Upper lobe of left lung (tissue), 6 donors: Measurements from ENCODE around the gene CAPNS2. TPM values are rescaled to one million over a fixed set of nuclear protein-coding genes. Genes with fewer than 3 reads are reported as not detected.
"Not testable (repeated sequence)": the region's sequence is repeated elsewhere in the genome, so short reads cannot be mapped to it uniquely, and the experiment has no call there.

Source experiments
- ATAC-seq, 2 donors: fragments of 200-7000 bp; cut with Tn5 transposase; one replicate each; pipeline ENCODE4 v1.9.1; 2022; ENCODE audit warnings: mild to moderate bottlenecking in 2 of 2, moderate library complexity in 2 of 2; ENCODE audit not compliant: low FRiP score in 2 of 2
- DNase-seq, 2 donors: peaks; one replicate each; pipeline ENCODE4 v3.0.0-alpha.2; 2019 to 2020
- H3K27ac ChIP-seq, 4 donors: fragments of 200-600 bp; sonication (generic); one replicate each; pipeline ENCODE4 v1.5.1; 2016 to 2019
- H3K27me3 ChIP-seq, 4 donors: fragments of 200-600 bp; sonication (generic); one replicate each; pipeline ENCODE4 v1.5.1; 2017 to 2019
- H3K36me3 ChIP-seq, 4 donors: fragments of 200-600 bp; sonication (generic); one replicate each; pipeline ENCODE4 v1.5.1; 2016 to 2019
- H3K4me1 ChIP-seq, 4 donors: fragments of 200-600 bp; sonication (generic); one replicate each; pipeline ENCODE4 v1.5.1; 2018 to 2019
- H3K4me3 ChIP-seq, 4 donors: fragments of 200-600 bp; sonication (generic); one replicate each; pipeline ENCODE4 v1.5.1; 2017 to 2019; ENCODE audit warnings: mild to moderate bottlenecking in 2 of 4, moderate library complexity in 1 of 4
- H3K9me3 ChIP-seq, 4 donors: fragments of 200-600 bp; sonication (generic); one replicate each; pipeline ENCODE4 v1.5.1; 2018 to 2019
- CTCF ChIP-seq, 6 experiments: fragments of 450-650 bp in 4 of 6; fragments of 200-600 bp in 2 of 6; sonication (generic) in 2 of 6; IDR thresholded peaks; one replicate each; pipeline ENCODE4 v1.5.1; 2016 to 2019; ENCODE audit warnings: antibody characterized with exemption in 6 of 6
- EP300 ChIP-seq, 4 donors: sonication (generic); formaldehyde crosslinking; IDR thresholded peaks; one replicate each; pipeline ENCODE4 v1.5.1; 2017; ENCODE audit warnings: antibody characterized with exemption in 4 of 4, control low read depth in 2 of 4
- POLR2A ChIP-seq, 4 donors: fragments of 450-650 bp; IDR thresholded peaks; one replicate each; pipeline ENCODE4 v1.5.1; 2016 to 2017; ENCODE audit warnings: antibody characterized with exemption in 4 of 4, mild to moderate bottlenecking in 2 of 4
- POLR2AphosphoS5 ChIP-seq, 2 donors: sonication (generic); formaldehyde crosslinking; IDR thresholded peaks; one replicate each; pipeline ENCODE4 v1.5.1; 2017; ENCODE audit warnings: antibody characterized with exemption in 2 of 2
- WGBS, 2 donors: methylation state at CpG; one replicate each; pipeline ENCODE4 v1.1.5; 2017 to 2018; 5-methylcytosine and 5-hydroxymethylcytosine counted together
- total RNA-seq, 6 donors: library from RNA; depleted of rRNA in 4 of 6; stranded (reverse); fragments of >200 nt in 4 of 6; gene quantifications; one replicate each; pipeline versions ENCODE4 v1.1.0 to v1.2.1, GENCODE V29; 2016 to 2021
- donor health status: DM: no; HTN: no; CAD: no; lungs with moderate emphysema.
- donor health status: DM: no; HTN: yes; CAD: no; lungs with severe emphysema.

The CAPNS2 gene
- total RNA-seq, 6 donors from 2014 or later: 0.72 to 3.1 (median 2.1) TPM; not detected in 1

DNA sequence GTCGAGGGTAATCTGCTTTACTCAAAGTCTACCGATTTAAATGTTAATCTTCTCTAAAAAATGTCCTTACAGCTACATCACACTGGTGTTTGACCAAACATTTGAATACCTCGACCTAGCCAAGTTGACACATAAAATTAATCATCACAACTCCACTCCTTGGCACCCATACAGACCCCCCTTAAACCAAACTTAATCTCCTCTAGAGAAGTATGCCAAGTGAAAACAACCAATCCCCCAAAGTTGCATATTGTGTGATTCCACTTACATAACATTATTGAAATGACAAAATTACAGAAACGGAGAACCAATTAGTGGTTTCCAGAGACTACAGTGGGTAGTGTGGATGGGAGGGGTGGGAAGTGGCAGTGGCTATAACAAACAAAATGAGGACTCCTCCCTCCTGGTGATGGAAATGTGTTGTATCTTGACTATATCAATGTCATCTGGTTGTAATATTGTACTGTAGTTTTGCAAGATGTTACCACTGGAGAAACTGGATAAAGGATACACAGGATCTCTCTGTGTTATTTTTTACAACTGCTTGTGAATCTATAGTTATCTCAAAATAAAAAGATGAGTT is 39.4 kb downstream of the CAPNS2 start:
- H3K36me3 ChIP-seq: no peaks in the 10 kb centered on the region
- ATAC-seq (no peak), DNase-seq (no peak)
- no peaks in the 10 kb centered on the region for H3K27me3 ChIP-seq
- no peak overlapping the region for H3K4me3 ChIP-seq
- H3K9me3 ChIP-seq: no peaks in the 10 kb centered on the region
- TF ChIP-seq EP300 (IDR thresholded peaks at IDR 0.05) (no peak), CTCF (IDR thresholded peaks at IDR 0.05) (no peak), POLR2A (IDR thresholded peaks at IDR 0.05) (no peak), POLR2AphosphoS5 (IDR thresholded peaks at IDR 0.05) (no peak)
- no peaks in the 10 kb centered on the region for H3K4me1 ChIP-seq
- no peak overlapping the region for H3K27ac ChIP-seq
- WGBS, 2 donors: 56 to 57% methylated on average over 4 of the region's 4 CpGs

DNA sequence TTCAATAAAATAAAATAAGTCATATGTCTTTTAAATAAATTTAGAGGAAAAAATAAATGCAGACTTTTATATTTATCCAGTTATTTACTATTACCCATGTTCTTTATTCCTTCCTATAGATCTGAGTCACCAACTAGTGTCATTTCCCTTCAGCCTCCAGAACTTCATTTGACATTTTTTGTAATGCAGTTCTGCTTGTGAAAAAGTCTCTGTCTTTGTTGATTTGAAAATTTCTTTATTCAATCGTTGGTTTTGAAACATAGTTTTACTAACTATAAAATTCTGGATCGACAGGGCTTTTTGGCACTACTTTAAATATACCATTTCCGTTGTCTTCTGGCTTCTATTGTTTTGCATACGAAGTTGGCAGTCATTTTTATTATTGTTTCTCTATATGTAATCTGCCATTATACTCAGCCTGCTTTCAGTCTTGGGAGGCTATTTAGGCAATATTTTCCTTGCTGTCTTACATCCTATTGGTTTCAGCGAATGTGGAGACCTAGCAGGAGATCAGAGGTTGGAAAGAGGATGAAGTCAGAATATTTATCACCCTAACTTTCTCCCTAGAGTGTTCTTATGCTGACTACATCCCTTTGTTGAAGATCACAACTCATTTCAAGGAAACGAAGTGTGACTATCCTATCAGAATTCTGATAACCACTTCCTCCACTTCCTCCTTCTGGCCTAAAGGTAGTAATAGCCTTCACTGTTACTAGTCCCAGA is 47.3 kb downstream of the CAPNS2 start:
- H3K27ac ChIP-seq: no peak overlapping the region
- ATAC-seq (no peak), DNase-seq (no peak)
- WGBS, 2 donors: 65 to 66% methylated on average over 6 of the region's 6 CpGs
- H3K9me3 ChIP-seq: no peaks in the 10 kb centered on the region
- no peaks in the 10 kb centered on the region for H3K27me3 ChIP-seq
- H3K4me1 ChIP-seq: no peaks in the 10 kb centered on the region
- H3K36me3 ChIP-seq: no peaks in the 10 kb centered on the region
- no peak overlapping the region for H3K4me3 ChIP-seq
- TF ChIP-seq POLR2A (IDR thresholded peaks at IDR 0.05) (no peak), EP300 (IDR thresholded peaks at IDR 0.05) (no peak), CTCF (IDR thresholded peaks at IDR 0.05) (no peak), POLR2AphosphoS5 (IDR thresholded peaks at IDR 0.05) (no peak)

- Histone ChIP-seq H3K27ac (no peak overlapping the region), H3K27me3 (no peaks in the 10 kb centered on the region), H3K4me3 (no peak overlapping the region), H3K9me3 (no peaks in the 10 kb centered on the region), H3K4me1 (no peaks in the 10 kb centered on the region), H3K36me3 (no peaks in the 10 kb centered on the region)
- ATAC-seq (no peak), DNase-seq (no peak)
- TF ChIP-seq POLR2A (IDR thresholded peaks at IDR 0.05) (no peak), EP300 (IDR thresholded peaks at IDR 0.05) (no peak), POLR2AphosphoS5 (IDR thresholded peaks at IDR 0.05) (no peak), CTCF (IDR thresholded peaks at IDR 0.05) (no peak)
- 66 to 73% methylated on average over 3 of the region's 3 CpGs for WGBS, 2 donors
Observed at GRCh38 chr16:55615071-55615470, 48.6 kb downstream of the CAPNS2 start.

GRCh38 chr16:55615670-55616069 is 49.2 kb downstream of the CAPNS2 start:
- 87 to 88% methylated on average over 2 to 11 of the region's 11 CpGs for WGBS, 2 donors
- H3K4me1 ChIP-seq, H3K9me3 ChIP-seq, H3K4me3 ChIP-seq, ATAC-seq, H3K27ac ChIP-seq, H3K27me3 ChIP-seq, H3K36me3 ChIP-seq: not testable (repeated sequence)
- peak in 1 of 2 donors; percentile 8 for DNase-seq

Other genes starting within 250 kb of the CAPNS2 start
- gene IRX6, start 242.5 kb upstream of the CAPNS2 start, total RNA-seq: 10 to 100 TPM in 1 of 6 donors, 1 to 10 TPM in 5; 2.1 to 10.3 (median 4.3) TPM
- gene MMP2, start 87.5 kb upstream of the CAPNS2 start, total RNA-seq: 100 to 1,000 TPM in 4 of 6 donors, 10 to 100 TPM in 2; 45.7 to 265 (median 143) TPM
- 10 to 100 TPM; 14.4 to 33.9 (median 26.9) TPM for gene LPCAT2, start 57.6 kb upstream of the CAPNS2 start, total RNA-seq
- under 1 TPM in 1 of 6 donors, not detected in 5; 0.20 TPM for gene SLC6A2, start 89.3 kb downstream of the CAPNS2 start, total RNA-seq